ENCODE results near the gene NKAIN2. TPM values are rescaled to one million over a fixed set of nuclear protein-coding genes. Genes with fewer than 3 reads are reported as not detected.

NKAIN2 gene
- total RNA-seq, 3 donors from 2014 or later (not counting 1 experiment from before 2014, with no cell fraction given): 0.45 TPM; not detected in 2

- DNase-seq (no peak), ATAC-seq (no peak)
- Histone ChIP-seq H3K27me3 (ENCODE audit: control insufficient read depth, insufficient read depth, low read length) (no peaks in the 10 kb centered on the region), H3K4me1 (ENCODE audit: control insufficient read depth, insufficient read depth, low read length) (no peaks in the 10 kb centered on the region), H3K9me3 (ENCODE audit: control insufficient read depth, insufficient read depth, low read length) (no peaks in the 10 kb centered on the region), H3K27ac (ENCODE audit: low read length) (no peak overlapping the region), H3K4me3 (ENCODE audit: low read length) (no peak overlapping the region), H3K36me3 (ENCODE audit: control insufficient read depth, insufficient read depth, low read length) (no peaks in the 10 kb centered on the region)
- 83% methylated on average over 2 of the region's 2 CpGs for WGBS (ENCODE audit: insufficient coverage)
- TF ChIP-seq CTCF (IDR thresholded peaks at IDR 0.05): no peak
- H3K4me3 Mint-ChIP-seq: no peak overlapping the region
- intact Hi-C loops (cut with micrococcal nuclease): no loop called here
- peaks cover 8 to 12% of the 10 kb centered on the region in 2 donors for H3K9me3 Mint-ChIP-seq
- no peaks in the 10 kb centered on the region for H3K4me1 Mint-ChIP-seq
- no peaks in the 10 kb centered on the region for H3K36me3 Mint-ChIP-seq
- no peaks in the 10 kb centered on the region for H3K27me3 Mint-ChIP-seq (ENCODE audit: low read depth in 2 of 2)
- H3K27ac Mint-ChIP-seq: no peak overlapping the region
Observed at GRCh38 chr6:124494956-124495664, 691.4 kb downstream of the NKAIN2 start.

GRCh38 chr6:124495665-124496190, 692.1 kb downstream of the NKAIN2 start:
- Mint-ChIP-seq H3K27ac (no peak overlapping the region), H3K36me3 (no peaks in the 10 kb centered on the region), H3K9me3 (peaks cover 8 to 15% of the 10 kb centered on the region in 2 donors), H3K27me3 (ENCODE audit: low read depth in 2 of 2) (no peaks in the 10 kb centered on the region), H3K4me1 (no peaks in the 10 kb centered on the region), H3K4me3 (no peak overlapping the region)
- DNase-seq (no peak), ATAC-seq (no peak)
- WGBS (ENCODE audit: insufficient coverage): 78% methylated on average over 2 of the region's 2 CpGs
- no peak overlapping the region for H3K27ac ChIP-seq (ENCODE audit: low read length)
- no peaks in the 10 kb centered on the region for H3K36me3 ChIP-seq (ENCODE audit: control insufficient read depth, insufficient read depth, low read length)
- H3K9me3 ChIP-seq (ENCODE audit: control insufficient read depth, insufficient read depth, low read length): no peaks in the 10 kb centered on the region
- H3K27me3 ChIP-seq (ENCODE audit: control insufficient read depth, insufficient read depth, low read length): no peaks in the 10 kb centered on the region
- TF ChIP-seq CTCF (IDR thresholded peaks at IDR 0.05): no peak
- intact Hi-C loops (cut with micrococcal nuclease): no loop called here
- H3K4me1 ChIP-seq (ENCODE audit: control insufficient read depth, insufficient read depth, low read length): no peaks in the 10 kb centered on the region
- no peak overlapping the region for H3K4me3 ChIP-seq (ENCODE audit: low read length)

GRCh38 chr6:124496334-124496733, 692.7 kb downstream of the NKAIN2 start:
- Mint-ChIP-seq H3K27me3 (ENCODE audit: low read depth in 2 of 2) (no peaks in the 10 kb centered on the region), H3K9me3 (peaks cover 8 to 16% of the 10 kb centered on the region in 2 donors), H3K36me3 (no peaks in the 10 kb centered on the region), H3K4me3 (no peak overlapping the region), H3K4me1 (no peaks in the 10 kb centered on the region), H3K27ac (no peak overlapping the region)
- Histone ChIP-seq H3K9me3 (ENCODE audit: control insufficient read depth, insufficient read depth, low read length) (no peaks in the 10 kb centered on the region), H3K36me3 (ENCODE audit: control insufficient read depth, insufficient read depth, low read length) (no peaks in the 10 kb centered on the region), H3K27ac (ENCODE audit: low read length) (no peak overlapping the region), H3K4me3 (ENCODE audit: low read length) (no peak overlapping the region), H3K27me3 (ENCODE audit: control insufficient read depth, insufficient read depth, low read length) (no peaks in the 10 kb centered on the region), H3K4me1 (ENCODE audit: control insufficient read depth, insufficient read depth, low read length) (no peaks in the 10 kb centered on the region)
- 100% methylated on average over 1 of the region's 1 CpG for WGBS (ENCODE audit: insufficient coverage)
- DNase-seq (no peak), ATAC-seq (no peak)
- no peak for TF ChIP-seq CTCF (IDR thresholded peaks at IDR 0.05)
- intact Hi-C loops (cut with micrococcal nuclease): no loop called here

GRCh38 chr6:124512431-124512830, 708.8 kb downstream of the NKAIN2 start:
- H3K4me1 Mint-ChIP-seq: no peaks in the 10 kb centered on the region
- peaks cover 8 to 9% of the 10 kb centered on the region in 2 donors for H3K9me3 Mint-ChIP-seq
- no peaks in the 10 kb centered on the region for H3K27me3 Mint-ChIP-seq (ENCODE audit: low read depth in 2 of 2)
- DNase-seq (no peak), ATAC-seq (no peak)
- no peaks in the 10 kb centered on the region for H3K36me3 ChIP-seq (ENCODE audit: control insufficient read depth, insufficient read depth, low read length)
- H3K27me3 ChIP-seq (ENCODE audit: control insufficient read depth, insufficient read depth, low read length): no peaks in the 10 kb centered on the region
- no peak overlapping the region for H3K4me3 Mint-ChIP-seq
- H3K9me3 ChIP-seq (ENCODE audit: control insufficient read depth, insufficient read depth, low read length): no peaks in the 10 kb centered on the region
- H3K4me3 ChIP-seq (ENCODE audit: low read length): no peak overlapping the region
- no peak overlapping the region for H3K27ac Mint-ChIP-seq
- H3K4me1 ChIP-seq (ENCODE audit: control insufficient read depth, insufficient read depth, low read length): no peaks in the 10 kb centered on the region
- no peaks in the 10 kb centered on the region for H3K36me3 Mint-ChIP-seq
- H3K27ac ChIP-seq (ENCODE audit: low read length): no peak overlapping the region
- WGBS (ENCODE audit: insufficient coverage): 79% methylated on average over 2 of the region's 2 CpGs
- no peak for TF ChIP-seq CTCF (IDR thresholded peaks at IDR 0.05)
- intact Hi-C loops (cut with micrococcal nuclease): no loop called here
